WTC11 (cell line): Measurements from ENCODE around the gene SETD2.

Experiments
- NFATC4 ChIP-seq: fragments of 250-450 bp; sonication (Bioruptor Pico); IDR thresholded peaks from 2 replicates; pipeline ENCODE4 v1.9.0; 2021; ENCODE audit warnings: mild to moderate bottlenecking
- RELA ChIP-seq: sonication (generic); formaldehyde crosslinking; IDR thresholded peaks from 2 replicates; pipeline ENCODE4 v1.8.1; 2022; ENCODE audit warnings: missing genetic modification reagents, mild to moderate bottlenecking, borderline replicate concordance
- SP1 ChIP-seq: sonication (generic); formaldehyde crosslinking; conservative IDR thresholded peaks from 2 replicates; pipeline ENCODE4 v1.8.1; 2022; ENCODE audit warnings: missing genetic modification reagents
- TCF7 ChIP-seq: sonication (generic); formaldehyde crosslinking; IDR thresholded peaks from 2 replicates; pipeline ENCODE4 v1.8.0; 2022; ENCODE audit warnings: mild to moderate bottlenecking, low read depth, missing genetic modification reagents, moderate library complexity
- ZNF416 ChIP-seq: fragments of 250-450 bp; sonication (Bioruptor Pico); IDR thresholded peaks from 2 replicates; pipeline ENCODE4 v1.9.0; 2021; ENCODE audit warnings: mild to moderate bottlenecking, inconsistent platforms
- TF ChIP-seq, protein P1 (sequence below): sonication (generic); formaldehyde crosslinking; IDR thresholded peaks from 2 replicates; pipeline ENCODE4 v1.8.1; 2022; ENCODE audit warnings: low read depth, mild to moderate bottlenecking, moderate library complexity, missing genetic modification reagents, borderline replicate concordance
- TF ChIP-seq, protein P2 (sequence below): sonication (generic); formaldehyde crosslinking; IDR thresholded peaks from 2 replicates; pipeline ENCODE4 v1.8.1; 2023; ENCODE audit warnings: mild to moderate bottlenecking, missing genetic modification reagents, borderline replicate concordance
- TF ChIP-seq, protein P3 (sequence below): fragments of 200-600 bp; IDR thresholded peaks from 2 replicates; pipeline ENCODE4 v1.8.0; 2022; ENCODE audit warnings: antibody characterized with exemption
- TF ChIP-seq, protein P4 (sequence below): sonication (generic); formaldehyde crosslinking; IDR thresholded peaks from 2 replicates; pipeline ENCODE4 v1.8.0; 2022; ENCODE audit warnings: mild to moderate bottlenecking, missing genetic modification reagents
- TF ChIP-seq, protein P5 (sequence below): sonication (generic); formaldehyde crosslinking; IDR thresholded peaks from 2 replicates; pipeline ENCODE4 v1.8.1; 2023; ENCODE audit warnings: mild to moderate bottlenecking, missing genetic modification reagents, moderate library complexity
- TF ChIP-seq, protein P6 (sequence below): fragments of 250-450 bp; sonication (Bioruptor Pico); IDR thresholded peaks from 2 replicates; pipeline ENCODE4 v1.9.0; 2021; ENCODE audit warnings: moderate library complexity, mild to moderate bottlenecking, inconsistent platforms, borderline replicate concordance
- TF ChIP-seq, protein P7 (sequence below): sonication (generic); formaldehyde crosslinking; IDR thresholded peaks from 2 replicates; pipeline ENCODE4 v1.8.1; 2023; ENCODE audit warnings: mild to moderate bottlenecking, missing genetic modification reagents, moderate library complexity
- TF ChIP-seq, protein P8 (sequence below): sonication (generic); formaldehyde crosslinking; IDR thresholded peaks from 2 replicates; pipeline ENCODE4 v1.8.1; 2023; ENCODE audit warnings: mild to moderate bottlenecking, missing genetic modification reagents
- TF ChIP-seq, protein P9 (sequence below): fragments of 250-450 bp; sonication (Bioruptor Pico); IDR thresholded peaks from 2 replicates; pipeline ENCODE4 v1.9.0; 2021; ENCODE audit warnings: mild to moderate bottlenecking, borderline replicate concordance

DNA sequence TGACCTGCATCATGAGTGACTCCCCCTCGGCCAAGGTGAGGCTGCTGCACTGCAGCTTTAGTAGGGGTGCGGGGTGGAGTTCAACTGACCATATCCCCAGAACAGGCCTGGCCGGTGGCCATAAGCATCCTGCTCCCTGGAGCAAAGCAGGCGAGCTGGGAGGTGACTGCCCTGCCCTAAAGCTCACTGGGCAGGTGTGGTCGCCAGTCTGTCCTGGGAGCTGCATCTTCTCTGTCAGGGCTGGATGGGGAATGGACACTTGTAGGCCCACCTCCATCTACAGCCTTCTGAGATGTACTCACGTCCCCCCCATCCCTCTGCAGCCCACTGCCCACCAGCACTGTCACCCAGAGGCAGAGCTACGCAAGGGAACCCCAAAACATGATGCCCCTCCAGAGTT lies 169.9 kb downstream of the SETD2 start:
- TF ChIP-seq NFATC4 (CRISPR knock-in tag) (no peak), ZNF416 (no peak), SP1 (CRISPR knock-in tag) (no peak), RELA (CRISPR knock-in tag) (no peak), TCF7 (no peak)
- TF ChIP-seq, protein P1, sequence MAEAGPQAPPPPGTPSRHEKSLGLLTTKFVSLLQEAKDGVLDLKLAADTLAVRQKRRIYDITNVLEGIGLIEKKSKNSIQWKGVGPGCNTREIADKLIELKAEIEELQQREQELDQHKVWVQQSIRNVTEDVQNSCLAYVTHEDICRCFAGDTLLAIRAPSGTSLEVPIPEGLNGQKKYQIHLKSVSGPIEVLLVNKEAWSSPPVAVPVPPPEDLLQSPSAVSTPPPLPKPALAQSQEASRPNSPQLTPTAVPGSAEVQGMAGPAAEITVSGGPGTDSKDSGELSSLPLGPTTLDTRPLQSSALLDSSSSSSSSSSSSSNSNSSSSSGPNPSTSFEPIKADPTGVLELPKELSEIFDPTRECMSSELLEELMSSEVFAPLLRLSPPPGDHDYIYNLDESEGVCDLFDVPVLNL (CRISPR knock-in tag) = no peak
- TF ChIP-seq, protein P2, sequence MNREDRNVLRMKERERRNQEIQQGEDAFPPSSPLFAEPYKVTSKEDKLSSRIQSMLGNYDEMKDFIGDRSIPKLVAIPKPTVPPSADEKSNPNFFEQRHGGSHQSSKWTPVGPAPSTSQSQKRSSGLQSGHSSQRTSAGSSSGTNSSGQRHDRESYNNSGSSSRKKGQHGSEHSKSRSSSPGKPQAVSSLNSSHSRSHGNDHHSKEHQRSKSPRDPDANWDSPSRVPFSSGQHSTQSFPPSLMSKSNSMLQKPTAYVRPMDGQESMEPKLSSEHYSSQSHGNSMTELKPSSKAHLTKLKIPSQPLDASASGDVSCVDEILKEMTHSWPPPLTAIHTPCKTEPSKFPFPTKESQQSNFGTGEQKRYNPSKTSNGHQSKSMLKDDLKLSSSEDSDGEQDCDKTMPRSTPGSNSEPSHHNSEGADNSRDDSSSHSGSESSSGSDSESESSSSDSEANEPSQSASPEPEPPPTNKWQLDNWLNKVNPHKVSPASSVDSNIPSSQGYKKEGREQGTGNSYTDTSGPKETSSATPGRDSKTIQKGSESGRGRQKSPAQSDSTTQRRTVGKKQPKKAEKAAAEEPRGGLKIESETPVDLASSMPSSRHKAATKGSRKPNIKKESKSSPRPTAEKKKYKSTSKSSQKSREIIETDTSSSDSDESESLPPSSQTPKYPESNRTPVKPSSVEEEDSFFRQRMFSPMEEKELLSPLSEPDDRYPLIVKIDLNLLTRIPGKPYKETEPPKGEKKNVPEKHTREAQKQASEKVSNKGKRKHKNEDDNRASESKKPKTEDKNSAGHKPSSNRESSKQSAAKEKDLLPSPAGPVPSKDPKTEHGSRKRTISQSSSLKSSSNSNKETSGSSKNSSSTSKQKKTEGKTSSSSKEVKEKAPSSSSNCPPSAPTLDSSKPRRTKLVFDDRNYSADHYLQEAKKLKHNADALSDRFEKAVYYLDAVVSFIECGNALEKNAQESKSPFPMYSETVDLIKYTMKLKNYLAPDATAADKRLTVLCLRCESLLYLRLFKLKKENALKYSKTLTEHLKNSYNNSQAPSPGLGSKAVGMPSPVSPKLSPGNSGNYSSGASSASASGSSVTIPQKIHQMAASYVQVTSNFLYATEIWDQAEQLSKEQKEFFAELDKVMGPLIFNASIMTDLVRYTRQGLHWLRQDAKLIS (CRISPR knock-in tag) = no peak
- TF ChIP-seq, protein P3, sequence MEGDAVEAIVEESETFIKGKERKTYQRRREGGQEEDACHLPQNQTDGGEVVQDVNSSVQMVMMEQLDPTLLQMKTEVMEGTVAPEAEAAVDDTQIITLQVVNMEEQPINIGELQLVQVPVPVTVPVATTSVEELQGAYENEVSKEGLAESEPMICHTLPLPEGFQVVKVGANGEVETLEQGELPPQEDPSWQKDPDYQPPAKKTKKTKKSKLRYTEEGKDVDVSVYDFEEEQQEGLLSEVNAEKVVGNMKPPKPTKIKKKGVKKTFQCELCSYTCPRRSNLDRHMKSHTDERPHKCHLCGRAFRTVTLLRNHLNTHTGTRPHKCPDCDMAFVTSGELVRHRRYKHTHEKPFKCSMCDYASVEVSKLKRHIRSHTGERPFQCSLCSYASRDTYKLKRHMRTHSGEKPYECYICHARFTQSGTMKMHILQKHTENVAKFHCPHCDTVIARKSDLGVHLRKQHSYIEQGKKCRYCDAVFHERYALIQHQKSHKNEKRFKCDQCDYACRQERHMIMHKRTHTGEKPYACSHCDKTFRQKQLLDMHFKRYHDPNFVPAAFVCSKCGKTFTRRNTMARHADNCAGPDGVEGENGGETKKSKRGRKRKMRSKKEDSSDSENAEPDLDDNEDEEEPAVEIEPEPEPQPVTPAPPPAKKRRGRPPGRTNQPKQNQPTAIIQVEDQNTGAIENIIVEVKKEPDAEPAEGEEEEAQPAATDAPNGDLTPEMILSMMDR = no peak
- TF ChIP-seq, protein P4, sequence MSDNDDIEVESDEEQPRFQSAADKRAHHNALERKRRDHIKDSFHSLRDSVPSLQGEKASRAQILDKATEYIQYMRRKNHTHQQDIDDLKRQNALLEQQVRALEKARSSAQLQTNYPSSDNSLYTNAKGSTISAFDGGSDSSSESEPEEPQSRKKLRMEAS (CRISPR knock-in tag) = no peak
- TF ChIP-seq, protein P5, sequence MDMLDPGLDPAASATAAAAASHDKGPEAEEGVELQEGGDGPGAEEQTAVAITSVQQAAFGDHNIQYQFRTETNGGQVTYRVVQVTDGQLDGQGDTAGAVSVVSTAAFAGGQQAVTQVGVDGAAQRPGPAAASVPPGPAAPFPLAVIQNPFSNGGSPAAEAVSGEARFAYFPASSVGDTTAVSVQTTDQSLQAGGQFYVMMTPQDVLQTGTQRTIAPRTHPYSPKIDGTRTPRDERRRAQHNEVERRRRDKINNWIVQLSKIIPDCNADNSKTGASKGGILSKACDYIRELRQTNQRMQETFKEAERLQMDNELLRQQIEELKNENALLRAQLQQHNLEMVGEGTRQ (CRISPR knock-in tag) = no peak
- TF ChIP-seq, protein P6, sequence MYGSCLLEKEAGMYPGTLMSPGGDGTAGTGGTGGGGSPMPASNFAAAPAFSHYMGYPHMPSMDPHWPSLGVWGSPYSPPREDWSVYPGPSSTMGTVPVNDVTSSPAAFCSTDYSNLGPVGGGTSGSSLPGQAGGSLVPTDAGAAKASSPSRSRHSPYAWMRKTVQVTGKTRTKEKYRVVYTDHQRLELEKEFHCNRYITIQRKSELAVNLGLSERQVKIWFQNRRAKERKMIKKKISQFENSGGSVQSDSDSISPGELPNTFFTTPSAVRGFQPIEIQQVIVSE = no peak
- TF ChIP-seq, protein P7, sequence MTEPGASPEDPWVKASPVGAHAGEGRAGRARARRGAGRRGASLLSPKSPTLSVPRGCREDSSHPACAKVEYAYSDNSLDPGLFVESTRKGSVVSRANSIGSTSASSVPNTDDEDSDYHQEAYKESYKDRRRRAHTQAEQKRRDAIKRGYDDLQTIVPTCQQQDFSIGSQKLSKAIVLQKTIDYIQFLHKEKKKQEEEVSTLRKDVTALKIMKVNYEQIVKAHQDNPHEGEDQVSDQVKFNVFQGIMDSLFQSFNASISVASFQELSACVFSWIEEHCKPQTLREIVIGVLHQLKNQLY (CRISPR knock-in tag) = no peak
- TF ChIP-seq, protein P8, sequence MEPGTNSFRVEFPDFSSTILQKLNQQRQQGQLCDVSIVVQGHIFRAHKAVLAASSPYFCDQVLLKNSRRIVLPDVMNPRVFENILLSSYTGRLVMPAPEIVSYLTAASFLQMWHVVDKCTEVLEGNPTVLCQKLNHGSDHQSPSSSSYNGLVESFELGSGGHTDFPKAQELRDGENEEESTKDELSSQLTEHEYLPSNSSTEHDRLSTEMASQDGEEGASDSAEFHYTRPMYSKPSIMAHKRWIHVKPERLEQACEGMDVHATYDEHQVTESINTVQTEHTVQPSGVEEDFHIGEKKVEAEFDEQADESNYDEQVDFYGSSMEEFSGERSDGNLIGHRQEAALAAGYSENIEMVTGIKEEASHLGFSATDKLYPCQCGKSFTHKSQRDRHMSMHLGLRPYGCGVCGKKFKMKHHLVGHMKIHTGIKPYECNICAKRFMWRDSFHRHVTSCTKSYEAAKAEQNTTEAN (CRISPR knock-in tag) = no peak
- TF ChIP-seq, protein P9, sequence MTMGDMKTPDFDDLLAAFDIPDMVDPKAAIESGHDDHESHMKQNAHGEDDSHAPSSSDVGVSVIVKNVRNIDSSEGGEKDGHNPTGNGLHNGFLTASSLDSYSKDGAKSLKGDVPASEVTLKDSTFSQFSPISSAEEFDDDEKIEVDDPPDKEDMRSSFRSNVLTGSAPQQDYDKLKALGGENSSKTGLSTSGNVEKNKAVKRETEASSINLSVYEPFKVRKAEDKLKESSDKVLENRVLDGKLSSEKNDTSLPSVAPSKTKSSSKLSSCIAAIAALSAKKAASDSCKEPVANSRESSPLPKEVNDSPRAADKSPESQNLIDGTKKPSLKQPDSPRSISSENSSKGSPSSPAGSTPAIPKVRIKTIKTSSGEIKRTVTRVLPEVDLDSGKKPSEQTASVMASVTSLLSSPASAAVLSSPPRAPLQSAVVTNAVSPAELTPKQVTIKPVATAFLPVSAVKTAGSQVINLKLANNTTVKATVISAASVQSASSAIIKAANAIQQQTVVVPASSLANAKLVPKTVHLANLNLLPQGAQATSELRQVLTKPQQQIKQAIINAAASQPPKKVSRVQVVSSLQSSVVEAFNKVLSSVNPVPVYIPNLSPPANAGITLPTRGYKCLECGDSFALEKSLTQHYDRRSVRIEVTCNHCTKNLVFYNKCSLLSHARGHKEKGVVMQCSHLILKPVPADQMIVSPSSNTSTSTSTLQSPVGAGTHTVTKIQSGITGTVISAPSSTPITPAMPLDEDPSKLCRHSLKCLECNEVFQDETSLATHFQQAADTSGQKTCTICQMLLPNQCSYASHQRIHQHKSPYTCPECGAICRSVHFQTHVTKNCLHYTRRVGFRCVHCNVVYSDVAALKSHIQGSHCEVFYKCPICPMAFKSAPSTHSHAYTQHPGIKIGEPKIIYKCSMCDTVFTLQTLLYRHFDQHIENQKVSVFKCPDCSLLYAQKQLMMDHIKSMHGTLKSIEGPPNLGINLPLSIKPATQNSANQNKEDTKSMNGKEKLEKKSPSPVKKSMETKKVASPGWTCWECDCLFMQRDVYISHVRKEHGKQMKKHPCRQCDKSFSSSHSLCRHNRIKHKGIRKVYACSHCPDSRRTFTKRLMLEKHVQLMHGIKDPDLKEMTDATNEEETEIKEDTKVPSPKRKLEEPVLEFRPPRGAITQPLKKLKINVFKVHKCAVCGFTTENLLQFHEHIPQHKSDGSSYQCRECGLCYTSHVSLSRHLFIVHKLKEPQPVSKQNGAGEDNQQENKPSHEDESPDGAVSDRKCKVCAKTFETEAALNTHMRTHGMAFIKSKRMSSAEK (CRISPR knock-in tag) = no peak
